Endothelial cell of umbilical vein (primary cell): ENCODE measurements around the gene IRS1. TPM values are rescaled to one million over a fixed set of nuclear protein-coding genes. Genes with fewer than 3 reads are reported as not detected.

Experiments used
- BruUV-seq: library from RNA; stranded (reverse); fragments of 400-500 nt; replicated peaks from 2 replicates; lab custom pipeline; 2021; lab: Mats Ljungman, UMichigan
- CTCF ChIA-PET: fragments of 300-600, 350-600 bp; sonication (Branson Sonifier 250); formaldehyde crosslinking; loops from one replicate; lab custom pipeline; 2021; ENCODE audit warnings: antibody characterized with exemption, inconsistent platforms; lab: Charles Lee
- POLR2A ChIA-PET: fragments of 300-600, 350-600 bp; sonication (Branson Sonifier 250); formaldehyde crosslinking; loops from one replicate; lab custom pipeline; 2021; ENCODE audit warnings: antibody characterized with exemption, inconsistent platforms; lab: Charles Lee
- DNase-seq: peaks from one replicate; pipeline ENCODE4 v3.0.0-alpha.2; 2011; ENCODE audit warnings: low read depth, low spot score
- FAIRE-seq: peaks from 2 replicates; lab custom pipeline; 2011; peaks lifted over from hg19 to GRCh38; lab: Jason Lieb, UNC
- H2AFZ ChIP-seq: 2 replicates; pipeline ENCODE4 v1.6.0; 2012; ENCODE audit warnings: low read depth, low read length, control low read depth, inconsistent platforms
- H3K27ac ChIP-seq: 2 replicates; pipeline ENCODE4 v1.5.1; 2011; ENCODE audit warnings: low read depth, mild to moderate bottlenecking, control low read depth, low read length, moderate library complexity; ENCODE audit not compliant: insufficient read depth
- H3K27me3 ChIP-seq, 2 experiments: 2 replicates each; pipeline versions ENCODE4 v1.6.0 to v1.6.1; 2011; ENCODE audit warnings: low read length in 2 of 2, mixed read lengths in 1 of 2; ENCODE audit not compliant: control insufficient read depth in 2 of 2, insufficient read depth in 2 of 2
- H3K36me3 ChIP-seq, 2 experiments: 2 replicates in 1 of 2; 3 replicates in 1 of 2; pipeline ENCODE4 v1.5.1; 2011; ENCODE audit warnings: low read length in 2 of 2, mild to moderate bottlenecking in 1 of 2, moderate library complexity in 1 of 2; ENCODE audit not compliant: control insufficient read depth in 2 of 2, insufficient read depth in 2 of 2; ENCODE audit errors: extremely low read depth in 1 of 2
- H3K4me1 ChIP-seq: 3 replicates; pipeline ENCODE4 v1.5.1; 2011; ENCODE audit warnings: mild to moderate bottlenecking, low read length; ENCODE audit not compliant: control insufficient read depth, insufficient read depth; ENCODE audit errors: extremely low read depth
- H3K4me2 ChIP-seq: 2 replicates; pipeline ENCODE4 v1.6.1; 2011; ENCODE audit warnings: low read length, control low read depth, mixed read lengths; ENCODE audit not compliant: insufficient read depth
- H3K4me3 ChIP-seq, 3 experiments: fragments of 200-600 bp in 1 of 3; sonication (generic), shearing (Covaris generic) in 1 of 3; replicated peaks in 1 of 3; 2 replicates each; pipeline ENCODE4 v1.5.1; 2011 to 2016; ENCODE audit warnings: control low read depth in 3 of 3, low read length in 3 of 3, mild to moderate bottlenecking in 2 of 3, inconsistent platforms in 1 of 3, low read depth in 1 of 3, moderate library complexity in 1 of 3; ENCODE audit not compliant: insufficient read depth in 1 of 3
- H3K79me2 ChIP-seq: 2 replicates; pipeline ENCODE4 v1.6.0; 2012; ENCODE audit warnings: low read length, inconsistent platforms; ENCODE audit not compliant: control insufficient read depth, insufficient read depth
- H3K9ac ChIP-seq: replicated peaks from 2 replicates; pipeline ENCODE3; 2011; ENCODE audit warnings: low read length, control low read depth; ENCODE audit not compliant: insufficient read depth; ENCODE audit errors: extremely low read depth
- H3K9me1 ChIP-seq: replicated peaks from 3 replicates; pipeline ENCODE4 v1.6.0; 2011; ENCODE audit warnings: mild to moderate bottlenecking, low read length; ENCODE audit not compliant: control insufficient read depth, insufficient read depth; ENCODE audit errors: extremely low read depth
- H3K9me3 ChIP-seq: replicated peaks from 2 replicates; pipeline ENCODE4 v1.5.1; 2012; ENCODE audit warnings: low read length, inconsistent platforms; ENCODE audit not compliant: control insufficient read depth, insufficient read depth
- H4K20me1 ChIP-seq: replicated peaks from 2 replicates; pipeline ENCODE3; 2011; ENCODE audit warnings: mild to moderate bottlenecking, low read length; ENCODE audit not compliant: control insufficient read depth, insufficient read depth; ENCODE audit errors: extremely low read depth
- EZH2 ChIP-seq: IDR thresholded peaks from 2 replicates; pipeline ENCODE4 v1.6.1; 2012; ENCODE audit warnings: borderline replicate concordance, low read depth, mild to moderate bottlenecking, moderate library complexity, low read length, inconsistent platforms; ENCODE audit not compliant: severe bottlenecking
- FOS ChIP-seq: IDR thresholded peaks from 2 replicates; pipeline ENCODE4 v1.6.1; 2011; ENCODE audit warnings: mild to moderate bottlenecking, low read length, moderate library complexity, borderline replicate concordance; ENCODE audit not compliant: insufficient read depth
- GATA2 ChIP-seq: IDR thresholded peaks from 2 replicates; pipeline ENCODE4 v1.7.0; 2011; ENCODE audit warnings: low read depth, mild to moderate bottlenecking, moderate library complexity, mixed read lengths, low read length; ENCODE audit not compliant: insufficient read length, insufficient read depth
- JUN ChIP-seq: IDR thresholded peaks from 2 replicates; pipeline ENCODE4 v1.6.1; 2011; ENCODE audit warnings: borderline replicate concordance, low read depth; ENCODE audit not compliant: insufficient read length, insufficient read depth
- MYC ChIP-seq: IDR thresholded peaks from one replicate; pipeline ENCODE4 v1.6.1; 2011; ENCODE audit warnings: mild to moderate bottlenecking, low read depth, low read length
- POLR2A ChIP-seq: IDR thresholded peaks from 2 replicates; pipeline ENCODE4 v1.6.1; 2012; ENCODE audit warnings: low read depth, mild to moderate bottlenecking, control low read depth, low read length
- POLR2AphosphoS5 ChIP-seq: IDR thresholded peaks from 2 replicates; pipeline ENCODE4 v1.6.1; 2012; ENCODE audit warnings: low read depth, mild to moderate bottlenecking, control low read depth, low read length, moderate library complexity; ENCODE audit not compliant: insufficient read depth
- dilution Hi-C: fragments of 300-500 bp; cut with MboI; formaldehyde crosslinking; loops from one replicate; pipeline ENCODE4 v1.15.0; 2019; ENCODE audit warnings: low sequenced_read_pairs; ENCODE audit not compliant: extremely low pct_ligation_motif_present
- intact Hi-C: fragments of 100-400 bp; cut with micrococcal nuclease; formaldehyde crosslinking; loops from one replicate; pipeline ENCODE4 v1.10.0; 2022
- polyA plus RNA-seq, 4 experiments: library from polyadenylated mRNA; depleted of rRNA in 3 of 4; stranded (reverse) in 3 of 4; unstranded in 1 of 4; fragments of >200 nt; gene quantifications; 2 replicates each; pipeline versions ENCODE4 v1.2.1 to v1.2.3, GENCODE V29; 2011 to 2012; ENCODE audit warnings: missing spikeins in 1 of 4
- total RNA-seq: library from RNA; stranded (reverse); gene quantifications from 2 replicates; pipeline ENCODE4 v1.2.3, GENCODE V29; 2021
- TF ChIP-seq, protein P1 (sequence below): IDR thresholded peaks from 2 replicates; pipeline ENCODE4 v1.6.1; 2011; ENCODE audit not compliant: insufficient read depth, insufficient read length
- TF ChIP-seq, protein P2 (sequence below), 2 donors: IDR thresholded peaks; 1 replicate in 1 of 2; 2 replicates in 1 of 2; pipeline ENCODE4 v1.5.1; 2011; ENCODE audit warnings: low read length in 2 of 2, mild to moderate bottlenecking in 2 of 2, moderate library complexity in 2 of 2, control low read depth in 1 of 2, inconsistent platforms in 1 of 2, low read depth in 1 of 2; ENCODE audit not compliant: insufficient read depth in 1 of 2; ENCODE audit errors: extremely low read depth in 1 of 2

The IRS1 gene
- total and polyA plus RNA-seq, 2 donors (not counting 3 experiments of a cell fraction or from before 2014, with no cell fraction given) = 0.10 to 0.11 TPM

DNA sequence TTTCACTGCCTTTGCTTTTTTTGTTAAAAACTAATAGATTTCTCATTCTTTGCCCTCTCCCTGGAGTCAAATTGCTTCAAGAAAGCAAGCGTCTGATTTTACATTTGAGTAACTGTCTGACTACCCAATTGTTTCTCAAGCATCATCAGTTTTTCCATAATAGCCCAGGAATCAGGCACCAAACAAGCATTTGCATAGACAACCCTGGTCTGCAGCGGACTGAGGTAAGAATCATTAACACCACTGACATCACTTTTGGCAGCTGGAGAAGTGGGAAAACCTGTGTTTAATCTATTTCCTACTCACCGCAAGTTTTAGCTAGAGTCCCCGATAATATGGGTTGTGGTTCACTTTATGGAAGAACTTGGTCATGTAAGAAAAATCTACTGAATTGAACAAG is 55.7 kb downstream of the IRS1 start:
- Histone ChIP-seq H4K20me1 (no peaks in the 10 kb centered on the region), H3K27me3 (no peaks in the 10 kb centered on the region), H3K4me3 (no peak overlapping the region), H3K4me2 (no peak overlapping the region), H3K9ac (no peak overlapping the region), H3K36me3 (no peaks in the 10 kb centered on the region), H3K9me3 (no peaks in the 10 kb centered on the region), H3K4me1 (no peaks in the 10 kb centered on the region), H3K27ac (no peak overlapping the region), H2AFZ (no peak overlapping the region), H3K79me2 (no peaks in the 10 kb centered on the region), H3K9me1 (no peaks in the 10 kb centered on the region)
- ChIA-PET POLR2A (no interaction called here), CTCF (no interaction called here)
- DNase-seq = no peak
- TF ChIP-seq EZH2 (no peak), FOS (no peak), MYC (no peak), POLR2AphosphoS5 (no peak), POLR2A (no peak), JUN (no peak), GATA2 (no peak)
- TF ChIP-seq, protein P1, sequence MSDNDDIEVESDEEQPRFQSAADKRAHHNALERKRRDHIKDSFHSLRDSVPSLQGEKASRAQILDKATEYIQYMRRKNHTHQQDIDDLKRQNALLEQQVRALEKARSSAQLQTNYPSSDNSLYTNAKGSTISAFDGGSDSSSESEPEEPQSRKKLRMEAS = no peak
- TF ChIP-seq, protein P2, sequence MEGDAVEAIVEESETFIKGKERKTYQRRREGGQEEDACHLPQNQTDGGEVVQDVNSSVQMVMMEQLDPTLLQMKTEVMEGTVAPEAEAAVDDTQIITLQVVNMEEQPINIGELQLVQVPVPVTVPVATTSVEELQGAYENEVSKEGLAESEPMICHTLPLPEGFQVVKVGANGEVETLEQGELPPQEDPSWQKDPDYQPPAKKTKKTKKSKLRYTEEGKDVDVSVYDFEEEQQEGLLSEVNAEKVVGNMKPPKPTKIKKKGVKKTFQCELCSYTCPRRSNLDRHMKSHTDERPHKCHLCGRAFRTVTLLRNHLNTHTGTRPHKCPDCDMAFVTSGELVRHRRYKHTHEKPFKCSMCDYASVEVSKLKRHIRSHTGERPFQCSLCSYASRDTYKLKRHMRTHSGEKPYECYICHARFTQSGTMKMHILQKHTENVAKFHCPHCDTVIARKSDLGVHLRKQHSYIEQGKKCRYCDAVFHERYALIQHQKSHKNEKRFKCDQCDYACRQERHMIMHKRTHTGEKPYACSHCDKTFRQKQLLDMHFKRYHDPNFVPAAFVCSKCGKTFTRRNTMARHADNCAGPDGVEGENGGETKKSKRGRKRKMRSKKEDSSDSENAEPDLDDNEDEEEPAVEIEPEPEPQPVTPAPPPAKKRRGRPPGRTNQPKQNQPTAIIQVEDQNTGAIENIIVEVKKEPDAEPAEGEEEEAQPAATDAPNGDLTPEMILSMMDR (IDR thresholded peaks at IDR 0.05; ENCODE audit: extremely low read depth in 1 of 2, insufficient read depth in 1 of 2, low read depth in 1 of 2, low read length in 2 of 2) = no peak
- no TSS peak for BruUV-seq
- dilution Hi-C loops = no loop called here
- FAIRE-seq = no peak
- intact Hi-C loops = no loop called here
